ENCODE results near the gene MOV10L1.
"Not testable (repeated sequence)": the region's sequence is repeated elsewhere in the genome, so short reads cannot be mapped to it uniquely, and the experiment has no call there.

Gene MOV10L1

GRCh38 chr22:50105208-50106100, 15.6 kb downstream of the MOV10L1 start:
- no peak for DNase-seq (ENCODE audit: low spot score)

DNA sequence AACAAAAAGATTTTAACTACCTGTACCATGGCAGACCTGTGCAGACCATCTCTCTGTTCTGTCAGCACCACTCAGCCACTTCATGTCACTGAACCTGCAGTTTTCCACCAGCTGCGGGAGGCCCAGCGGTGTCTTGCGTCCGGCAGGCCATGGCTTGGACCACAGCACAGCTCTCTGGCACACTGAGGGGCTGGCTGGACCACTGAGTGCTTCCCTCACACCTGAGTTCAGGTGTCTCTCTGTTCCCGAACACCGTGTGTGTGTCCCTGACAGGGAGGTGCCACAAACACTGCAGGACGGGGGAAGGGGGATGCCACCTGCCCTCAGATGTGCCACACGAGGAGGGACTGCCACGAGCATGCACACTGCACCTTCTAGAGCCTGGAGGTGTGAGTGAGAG, 17.7 kb downstream of the MOV10L1 start:
- no peak for DNase-seq (ENCODE audit: low spot score)

DNA sequence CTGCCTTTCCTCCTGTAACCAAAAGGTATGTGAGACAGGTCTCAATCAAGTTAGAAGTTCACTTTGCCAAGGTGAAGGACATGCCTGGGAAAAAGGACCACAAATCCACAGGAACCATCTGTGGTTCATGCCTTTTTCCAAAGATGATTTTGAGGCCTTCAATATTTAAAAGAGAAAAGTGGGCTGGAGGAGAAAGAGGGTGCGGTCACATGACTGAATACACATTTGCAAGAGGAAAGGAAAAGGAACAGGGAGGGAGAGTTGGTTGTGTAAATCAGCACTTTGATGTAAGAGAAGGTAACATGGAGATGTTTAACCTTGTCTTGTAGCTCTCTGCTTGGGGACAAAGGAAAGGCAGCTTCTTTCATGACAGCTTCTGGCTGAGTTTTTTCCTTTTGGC, 21.2 kb downstream of the MOV10L1 start:
- DNase-seq (ENCODE audit: low spot score): no peak

GRCh38 chr22:50112151-50113118, 22.6 kb downstream of the MOV10L1 start:
- no peak for DNase-seq (ENCODE audit: low spot score)

- no peak for DNase-seq (ENCODE audit: low spot score)
These were observed 24.6 kb downstream of the MOV10L1 start for GRCh38 chr22:50114221-50115021.

DNA sequence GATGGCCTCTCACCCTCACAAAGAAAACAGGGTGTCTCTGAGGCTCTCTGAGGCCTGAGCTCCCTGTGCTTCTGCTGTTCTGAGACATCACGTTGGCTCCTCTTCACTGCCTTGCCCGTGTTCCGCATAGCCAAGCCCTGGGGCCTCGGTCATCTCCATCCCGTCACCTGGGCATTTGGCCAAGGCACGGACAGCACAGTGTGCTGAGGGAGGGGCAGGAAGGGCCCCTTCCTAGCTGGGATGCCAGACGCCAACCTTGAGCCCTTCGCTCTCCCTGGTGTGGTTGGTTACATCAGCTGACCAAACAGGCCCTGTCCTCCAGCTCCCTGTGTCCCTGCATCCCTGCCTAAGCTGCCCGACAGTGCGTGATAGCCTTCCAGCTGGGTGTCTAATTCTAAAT, 25.9 kb downstream of the MOV10L1 start:
- no peak for DNase-seq (ENCODE audit: low spot score)

- no peak for DNase-seq (ENCODE audit: low spot score)
These were observed 27.5 kb downstream of the MOV10L1 start for GRCh38 chr22:50117168-50117762.

DNA sequence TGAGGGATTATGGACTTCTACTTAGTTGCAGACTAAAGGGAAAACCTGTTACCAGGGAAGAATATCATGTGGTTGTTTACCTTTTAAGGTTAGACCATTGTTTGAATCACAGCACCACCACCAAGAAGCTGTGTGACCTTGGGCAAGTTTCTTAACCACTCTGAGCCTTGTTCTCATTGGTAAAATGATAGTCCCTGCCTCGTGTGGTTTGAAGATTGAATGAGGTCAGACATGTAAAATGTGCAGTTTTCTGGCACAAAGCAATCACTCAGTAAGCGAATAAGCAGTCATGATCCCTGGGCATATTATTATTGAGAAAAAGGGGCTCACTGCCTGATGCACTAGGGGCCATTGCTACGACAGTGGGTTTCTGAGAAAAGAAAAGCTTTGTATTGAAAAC, 28.3 kb downstream of the MOV10L1 start:
- no peak for DNase-seq (ENCODE audit: low spot score)

GRCh38 chr22:50118557-50119168, 28.9 kb downstream of the MOV10L1 start:
- no peak for DNase-seq (ENCODE audit: low spot score)

GRCh38 chr22:50119169-50119767, 29.5 kb downstream of the MOV10L1 start:
- DNase-seq (ENCODE audit: low spot score): no peak

GRCh38 chr22:50119768-50120251, 30.0 kb downstream of the MOV10L1 start:
- no peak for DNase-seq (ENCODE audit: low spot score)

DNA sequence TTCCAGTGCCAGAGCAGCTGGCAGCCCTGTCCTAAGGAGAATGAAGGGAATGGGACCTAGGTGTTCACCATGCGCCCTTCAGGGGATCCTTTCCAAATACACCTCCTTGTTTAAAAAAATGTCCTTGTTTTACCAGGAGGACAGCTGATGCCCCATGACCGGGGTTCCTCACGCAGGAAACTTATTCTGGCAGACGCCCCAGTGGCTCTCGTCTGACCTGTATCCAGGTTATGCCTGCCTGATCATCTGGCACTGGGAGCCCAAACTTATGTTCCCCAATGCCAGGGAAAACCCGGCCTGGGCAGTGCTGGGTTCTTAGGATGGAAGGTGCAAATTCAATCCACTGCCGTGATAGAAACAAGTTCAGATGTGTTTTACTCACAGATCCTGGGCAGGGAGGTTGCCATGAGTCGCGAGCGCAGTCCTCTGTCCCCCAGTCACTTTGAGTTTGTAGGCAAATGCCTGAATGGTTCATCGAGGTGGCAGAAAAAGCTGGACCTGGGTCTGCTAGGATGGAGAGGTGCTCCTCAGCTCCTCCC, 31.5 kb downstream of the MOV10L1 start:
- DNase-seq (ENCODE audit: low spot score): no peak

DNA sequence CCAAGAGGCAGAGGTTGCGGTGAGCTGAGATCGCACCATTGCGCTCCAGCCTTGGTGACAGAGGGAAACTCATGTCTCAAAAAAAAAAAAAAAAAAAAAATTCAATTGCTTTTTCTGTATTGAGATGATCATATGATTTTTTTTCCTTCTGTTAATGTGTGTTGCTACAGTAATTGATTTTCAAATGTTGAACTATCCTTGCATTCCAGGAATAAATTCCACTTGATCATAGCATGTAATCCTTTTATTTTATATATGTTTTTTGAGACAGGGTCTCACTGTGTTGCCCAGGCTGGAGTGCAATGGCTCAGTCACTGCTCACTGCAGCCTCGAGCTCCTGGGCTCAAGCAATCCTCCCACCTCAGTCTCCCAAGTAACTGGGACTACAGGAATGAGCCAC, 33.3 kb downstream of the MOV10L1 start:
- DNase-seq (ENCODE audit: low spot score): no peak

DNA sequence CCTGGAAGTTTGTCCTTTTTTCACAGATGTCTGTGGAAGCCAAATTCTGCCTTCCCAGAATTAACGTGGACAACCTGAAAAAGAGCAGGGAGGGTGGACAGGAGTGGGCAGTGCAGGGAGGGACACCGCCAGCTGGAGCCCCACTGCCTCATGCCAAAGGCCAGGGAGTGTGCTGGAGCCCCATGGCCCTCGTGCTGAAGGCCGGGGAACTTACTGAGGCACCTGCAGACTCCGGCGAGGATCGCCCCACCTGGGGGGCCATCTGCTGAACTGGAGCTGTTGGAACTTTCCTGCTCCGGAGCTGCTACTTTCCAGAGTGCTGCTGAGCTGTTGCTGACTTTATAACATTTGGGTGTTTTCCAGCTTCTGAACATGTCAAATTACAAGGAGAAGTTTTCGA, 35.2 kb downstream of the MOV10L1 start:
- no peak for DNase-seq (ENCODE audit: low spot score)

- DNase-seq (ENCODE audit: low spot score): no peak
These were observed 39.4 kb downstream of the MOV10L1 start for GRCh38 chr22:50129121-50129736.

DNA sequence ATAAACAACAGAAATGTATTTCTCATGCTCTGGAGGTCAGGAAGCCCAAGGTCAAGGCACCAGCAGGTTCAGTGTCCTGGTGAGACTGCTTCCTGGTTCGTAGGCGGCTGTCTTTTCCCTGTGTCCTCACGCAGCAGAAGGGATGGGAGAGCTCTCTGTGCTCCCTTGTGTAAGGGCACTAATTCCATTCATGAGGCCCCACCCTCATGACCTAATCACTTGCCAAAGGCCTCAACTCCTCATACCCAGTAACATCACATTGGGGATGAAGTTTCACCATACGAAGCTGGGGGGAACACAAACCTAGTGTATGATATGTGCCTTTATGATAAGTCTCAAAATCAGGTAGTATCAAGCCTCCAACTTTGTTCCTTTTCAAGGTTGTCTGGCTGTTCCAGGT, 42.1 kb downstream of the MOV10L1 start:
- no peak for DNase-seq (ENCODE audit: low spot score)

- DNase-seq (ENCODE audit: low spot score): no peak
These were observed 44.7 kb downstream of the MOV10L1 start for GRCh38 chr22:50134481-50134880.

DNA sequence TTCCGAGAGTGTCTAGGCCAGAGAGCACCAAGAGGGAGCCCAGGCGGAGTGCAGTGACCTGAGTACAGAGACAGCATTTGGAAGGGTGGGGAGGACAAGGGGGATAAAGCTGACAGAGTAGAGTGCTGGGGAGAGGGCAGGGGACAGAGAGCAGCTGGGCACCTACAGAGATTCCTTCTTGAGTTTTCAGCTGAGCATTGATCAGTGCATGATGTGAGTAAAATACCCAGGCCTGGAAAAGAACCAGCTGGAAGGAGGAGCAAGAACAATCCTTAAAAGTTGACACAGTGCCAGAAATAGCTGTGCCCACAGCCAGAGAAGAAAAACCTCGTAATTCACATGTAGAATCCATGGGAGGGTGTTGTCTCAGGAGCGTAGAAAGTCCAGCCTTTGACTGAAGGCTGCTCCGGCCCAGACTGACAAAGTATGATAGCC, 46.8 kb downstream of the MOV10L1 start:
- no peak for DNase-seq (ENCODE audit: low spot score)

DNA sequence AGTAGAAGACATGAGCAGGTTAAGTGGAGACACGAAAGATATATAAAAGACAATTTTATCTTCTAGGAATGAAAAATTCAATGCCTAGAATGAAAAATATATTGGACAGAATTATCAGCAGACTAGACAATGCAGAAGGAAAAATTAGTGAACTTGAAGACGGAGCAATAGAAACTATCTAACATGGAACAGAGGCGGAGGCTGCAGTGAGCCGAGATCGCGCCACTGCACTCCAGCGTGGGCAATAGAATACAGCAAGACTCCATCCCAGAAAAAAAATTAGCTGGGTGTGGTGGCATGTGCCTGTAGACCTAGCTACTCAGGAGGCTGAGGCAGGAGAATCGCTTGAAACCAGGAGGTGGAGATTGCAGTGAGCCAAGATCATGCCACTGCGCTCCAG, 47.5 kb downstream of the MOV10L1 start:
- not testable (repeated sequence) for DNase-seq (ENCODE audit: low spot score)

GRCh38 chr22:50138041-50138440, 48.2 kb downstream of the MOV10L1 start:
- no peak for DNase-seq (ENCODE audit: low spot score)
